Fibroblast of lung (primary cell): Measurements from ENCODE around the gene KIAA0753. TPM values are rescaled to one million over a fixed set of nuclear protein-coding genes. Genes with fewer than 3 reads are reported as not detected.
"Not testable (repeated sequence)": the region's sequence is repeated elsewhere in the genome, so short reads cannot be mapped to it uniquely, and the experiment has no call there.

Experiments used
- DNase-seq, 2 donors: peaks; one replicate each; pipeline versions ENCODE4 v3.0.0 to v3.0.0-alpha.2; 2010; ENCODE audit warnings: low read depth in 2 of 2
- H2AFZ ChIP-seq: 2 replicates; pipeline ENCODE4 v1.5.1; 2012; ENCODE audit warnings: low read length, control low read depth, inconsistent platforms
- H3K27ac ChIP-seq: 2 replicates; pipeline ENCODE4 v1.5.1; 2011; ENCODE audit warnings: low read length, control low read depth; ENCODE audit not compliant: insufficient read depth
- H3K27me3 ChIP-seq: 2 replicates; pipeline ENCODE4 v1.5.1; 2011; ENCODE audit warnings: mild to moderate bottlenecking, low read length; ENCODE audit not compliant: control insufficient read depth, insufficient read depth
- H3K36me3 ChIP-seq: 2 replicates; pipeline ENCODE4 v1.5.1; 2011; ENCODE audit warnings: low read length; ENCODE audit not compliant: control insufficient read depth, insufficient read depth
- H3K4me1 ChIP-seq: 2 replicates; pipeline ENCODE4 v1.5.1; 2011; ENCODE audit warnings: low read length; ENCODE audit not compliant: control insufficient read depth, insufficient read depth; ENCODE audit errors: extremely low read depth
- H3K4me2 ChIP-seq: 2 replicates; pipeline ENCODE4 v1.5.1; 2011; ENCODE audit warnings: low read length, control low read depth; ENCODE audit not compliant: insufficient read depth; ENCODE audit errors: extremely low read depth
- H3K4me3 ChIP-seq, 4 experiments: fragments of 200-600 bp in 1 of 4; sonication (generic) in 1 of 4; replicated peaks in 1 of 4; 2 replicates each; pipeline ENCODE4 v1.5.1; 2011 to 2016; ENCODE audit warnings: low read length in 4 of 4, low read depth in 3 of 4, mild to moderate bottlenecking in 3 of 4, control low read depth in 2 of 4, inconsistent platforms in 1 of 4, mixed read lengths in 1 of 4; ENCODE audit not compliant: insufficient read depth in 1 of 4; ENCODE audit errors: control extremely low read depth in 1 of 4
- H3K79me2 ChIP-seq: 2 replicates; pipeline ENCODE4 v1.5.1; 2012; ENCODE audit warnings: mild to moderate bottlenecking, low read length, inconsistent platforms; ENCODE audit not compliant: control insufficient read depth, insufficient read depth
- H3K9ac ChIP-seq: 2 replicates; pipeline ENCODE4 v1.5.1; 2011; ENCODE audit warnings: mild to moderate bottlenecking, low read length, control low read depth; ENCODE audit not compliant: insufficient read depth
- H3K9me3 ChIP-seq: 2 replicates; pipeline ENCODE4 v1.5.1; 2012; ENCODE audit warnings: low read depth, low read length; ENCODE audit not compliant: control insufficient read depth, insufficient read depth
- H4K20me1 ChIP-seq: 2 replicates; pipeline ENCODE4 v1.5.1; 2011; ENCODE audit warnings: low read length; ENCODE audit not compliant: control insufficient read depth, insufficient read depth; ENCODE audit errors: extremely low read depth
- CTCF ChIP-seq, 2 donors: IDR thresholded peaks in 1 of 2; conservative IDR thresholded peaks in 1 of 2; 1 replicate in 1 of 2; 2 replicates in 1 of 2; pipeline ENCODE4 v1.5.1; 2011 to 2012; ENCODE audit warnings: low read length in 2 of 2, control low read depth in 1 of 2, inconsistent platforms in 1 of 2, low read depth in 1 of 2, mild to moderate bottlenecking in 1 of 2
- EZH2 ChIP-seq: IDR thresholded peaks from 2 replicates; pipeline ENCODE4 v1.5.1; 2012; ENCODE audit warnings: low read length, control low read depth, mild to moderate bottlenecking; ENCODE audit errors: missing control alignments
- polyA plus RNA-seq, 2 donors: library from polyadenylated mRNA; depleted of rRNA in 1 of 2; stranded (reverse) in 1 of 2; unstranded in 1 of 2; fragments of >200 nt; gene quantifications; 2 replicates each; pipeline ENCODE4 v1.2.1, GENCODE V29; 2011 to 2012; ENCODE audit warnings: missing spikeins in 1 of 2
- total RNA-seq: library from RNA; depleted of rRNA; stranded (reverse); fragments of >200 nt; gene quantifications from 2 replicates; pipeline ENCODE4 v1.2.1, GENCODE V29; 2014

Gene KIAA0753
- total and polyA plus RNA-seq, 2 donors (not counting 1 experiment from before 2014, with no cell fraction given) = 5.8 to 12.9 TPM

- DNase-seq = no peak
- Histone ChIP-seq H2AFZ (no peak overlapping the region), H3K27ac (no peak overlapping the region), H3K9me3 (no peaks in the 10 kb centered on the region), H4K20me1 (no peaks in the 10 kb centered on the region), H3K36me3 (no peaks in the 10 kb centered on the region), H3K4me1 (no peaks in the 10 kb centered on the region), H3K4me3 (no peak overlapping the region), H3K27me3 (peaks cover 11% of the 10 kb centered on the region), H3K79me2 (no peaks in the 10 kb centered on the region), H3K4me2 (no peak overlapping the region), H3K9ac (no peak overlapping the region)
- no peak for TF ChIP-seq CTCF (conservative IDR thresholded peaks at IDR 0.05 in 1 of 2, IDR thresholded peaks at IDR 0.05 in 1 of 2; ENCODE audit: low read depth in 1 of 2, low read length in 2 of 2)
- TF ChIP-seq EZH2 = no peak
Observed at GRCh38 chr17:6660805-6661463, 20.4 kb upstream of the KIAA0753 start.

DNA sequence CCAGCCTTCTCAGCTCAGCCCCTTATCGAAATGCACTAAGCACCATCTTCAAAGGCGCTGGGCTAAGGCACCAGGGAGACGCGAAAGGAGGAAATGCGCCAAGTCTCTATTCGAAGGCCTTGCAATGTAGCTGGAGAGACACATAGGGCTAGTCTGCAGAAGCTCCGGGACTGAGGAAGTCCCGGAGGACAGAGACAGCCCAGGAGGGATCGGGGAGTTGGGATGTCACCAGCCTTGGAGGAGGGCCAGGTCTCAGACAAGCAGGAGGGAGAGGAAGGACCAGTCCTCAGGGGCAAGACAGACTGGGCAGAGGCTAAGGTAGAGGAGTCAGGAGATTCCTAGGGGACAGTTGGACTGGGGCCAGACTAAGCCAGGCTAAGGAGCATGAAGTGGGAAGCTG is 19.6 kb upstream of the KIAA0753 start:
- no peak for TF ChIP-seq EZH2
- TF ChIP-seq CTCF (conservative IDR thresholded peaks at IDR 0.05 in 1 of 2, IDR thresholded peaks at IDR 0.05 in 1 of 2; ENCODE audit: low read depth in 1 of 2, low read length in 2 of 2) = no peak
- Histone ChIP-seq H3K79me2 (no peaks in the 10 kb centered on the region), H3K4me3 (no peak overlapping the region), H3K4me2 (no peak overlapping the region), H4K20me1 (no peaks in the 10 kb centered on the region), H3K36me3 (no peaks in the 10 kb centered on the region), H3K9me3 (no peaks in the 10 kb centered on the region), H3K9ac (no peak overlapping the region), H3K27me3 (peaks cover 17% of the 10 kb centered on the region), H3K27ac (no peak overlapping the region), H3K4me1 (no peaks in the 10 kb centered on the region), H2AFZ (no peak overlapping the region)
- DNase-seq = no peak

GRCh38 chr17:6658411-6658810 is 17.9 kb upstream of the KIAA0753 start:
- H3K36me3 ChIP-seq, H3K9ac ChIP-seq, H3K9me3 ChIP-seq, H3K4me1 ChIP-seq, H3K79me2 ChIP-seq, H3K27ac ChIP-seq, H4K20me1 ChIP-seq, H2AFZ ChIP-seq, H3K4me2 ChIP-seq, DNase-seq, H3K4me3 ChIP-seq: not testable (repeated sequence)
- peaks cover 22% of the 10 kb centered on the region for H3K27me3 ChIP-seq
